GM19463 (cell line): ENCODE data around the gene NRAP.

Experiments
- ATAC-seq: cut with Tn5 transposase; IDR thresholded peaks from one replicate; pipeline ENCODE4 v1.9.1; 2021; ENCODE audit warnings: mild to moderate bottlenecking, moderate library complexity; ENCODE audit not compliant: unreplicated experiment

NRAP gene

DNA sequence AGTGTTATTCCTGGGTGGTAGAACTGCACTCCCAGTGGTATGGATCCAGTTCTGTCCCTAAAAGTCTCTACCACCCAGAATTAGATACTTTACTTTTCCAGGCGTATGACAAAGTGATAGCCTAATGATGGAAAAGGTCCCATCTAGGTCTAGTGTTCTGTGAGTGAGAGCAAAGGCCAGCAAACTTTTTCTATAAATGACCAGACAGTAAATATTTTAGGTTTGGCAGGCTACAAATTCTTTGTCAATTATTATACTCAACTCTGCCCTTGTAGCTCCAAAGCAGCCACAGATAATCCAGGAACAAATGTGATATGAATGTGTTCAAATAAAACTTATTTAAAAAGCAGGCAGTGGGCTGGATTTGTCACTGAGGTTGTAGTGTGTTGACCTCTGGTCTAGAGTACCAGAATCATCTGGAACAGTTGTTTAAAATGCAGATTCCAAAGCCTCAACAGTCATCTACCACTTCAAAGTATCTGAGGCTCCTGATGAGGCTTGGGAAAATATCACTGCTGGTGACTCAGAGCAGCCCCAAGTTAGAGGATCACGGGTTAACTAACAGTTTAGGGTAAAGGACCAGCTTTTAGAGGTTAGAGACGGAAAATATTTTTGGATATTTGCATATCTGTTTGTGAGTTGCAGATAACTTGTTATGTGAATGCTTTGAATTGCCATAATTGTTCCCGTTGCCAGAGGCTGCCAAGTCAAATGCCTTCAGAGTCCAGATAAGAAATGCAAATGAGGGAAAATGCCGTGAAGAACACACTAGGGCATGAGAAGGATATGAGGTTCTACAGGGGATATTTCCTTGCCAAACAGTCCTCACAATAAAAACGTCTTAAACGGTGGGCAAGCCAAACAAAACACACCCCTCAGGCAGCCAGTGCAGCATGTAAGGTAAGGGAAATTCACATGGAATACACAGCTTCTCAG is 19.4 kb downstream of the NRAP start:
- no peak for ATAC-seq

DNA sequence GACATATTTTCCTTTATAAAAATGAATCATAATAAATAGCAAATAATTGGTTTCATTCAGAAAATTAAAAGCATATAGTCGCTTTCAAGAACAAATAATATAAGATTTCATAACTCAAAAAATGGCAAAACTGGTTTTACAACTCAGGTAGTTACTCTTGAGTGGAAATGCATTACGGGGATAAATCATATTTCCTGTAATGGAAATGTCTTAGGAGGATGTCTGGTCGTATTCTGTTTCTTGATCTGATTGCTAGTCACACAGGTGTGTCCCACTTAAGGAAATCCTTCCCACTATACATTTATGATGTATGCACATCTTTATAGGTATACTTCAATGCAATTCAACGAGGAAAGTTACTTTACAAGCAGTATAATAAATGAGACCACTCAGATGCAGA is 20.7 kb downstream of the NRAP start:
- ATAC-seq, result no peak

DNA sequence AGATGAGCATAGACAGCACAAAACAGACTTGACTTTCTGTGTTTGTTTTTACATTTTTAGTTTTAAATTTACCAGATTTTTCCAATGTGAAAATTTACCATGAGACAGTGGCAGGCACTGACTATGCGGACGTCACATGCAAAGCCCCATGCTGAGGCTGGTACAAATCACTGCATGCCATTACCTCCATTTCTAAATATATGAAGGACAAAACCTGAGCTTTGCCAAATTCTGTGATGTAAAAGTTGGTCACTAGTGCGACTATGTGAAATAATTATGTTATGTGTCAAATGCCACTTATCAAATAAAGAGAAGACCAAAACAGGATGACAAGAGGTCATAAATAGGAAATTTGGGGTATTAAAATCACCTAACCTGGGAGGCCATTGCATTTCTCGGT is 22.1 kb downstream of the NRAP start:
- ATAC-seq, result no peak

DNA sequence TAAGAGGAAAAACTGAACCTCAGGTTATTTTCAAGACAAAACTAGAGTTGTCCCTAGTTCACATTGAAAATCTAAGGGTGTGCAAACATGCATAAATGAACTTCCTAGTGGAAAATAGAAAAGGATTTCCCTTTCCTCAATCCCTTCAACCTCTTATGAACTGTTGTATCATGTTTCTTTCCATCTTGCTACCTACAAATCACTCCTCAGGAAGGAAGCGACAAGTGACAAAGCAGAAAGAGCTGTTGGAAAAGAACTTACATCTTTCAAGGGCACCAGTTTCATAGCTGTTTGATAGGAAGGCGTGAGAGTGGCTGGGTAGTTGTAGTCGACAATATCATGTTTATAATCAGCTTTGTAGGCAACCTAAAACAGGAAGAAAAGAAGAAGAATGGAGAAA is 23.9 kb downstream of the NRAP start:
- ATAC-seq, result no peak

DNA sequence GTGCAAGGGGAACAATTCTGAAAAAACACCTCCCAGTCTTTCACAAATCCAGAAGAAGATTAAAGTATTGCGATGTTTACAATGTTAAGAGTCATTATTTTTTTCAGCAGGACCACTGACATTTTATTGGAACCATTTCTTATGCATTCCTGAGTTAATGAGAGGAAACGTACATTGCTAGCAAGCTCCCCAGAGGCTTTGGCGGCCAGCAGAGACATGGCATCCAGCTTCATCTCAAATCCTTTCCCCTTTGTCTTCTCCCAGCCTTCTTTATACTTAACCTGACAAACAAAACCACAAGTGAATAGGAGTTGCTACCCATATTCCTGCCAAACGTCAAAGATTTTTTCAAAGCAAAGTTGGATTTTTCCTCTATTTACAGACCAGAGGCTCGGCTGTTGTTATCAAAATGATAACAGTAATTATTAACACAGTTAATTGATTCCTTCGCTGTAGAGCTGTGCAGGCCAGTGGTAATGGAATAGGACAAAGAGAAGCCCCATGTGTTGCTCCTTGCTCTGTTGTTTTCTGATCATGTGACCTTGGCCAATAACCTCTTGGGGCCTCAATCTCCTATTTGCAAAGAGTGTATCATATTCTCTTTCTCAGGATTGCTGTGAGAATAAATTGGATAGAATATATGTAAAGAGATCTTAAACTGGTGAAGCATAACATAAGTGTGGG is 32.0 kb downstream of the NRAP start:
- ATAC-seq, result no peak

DNA sequence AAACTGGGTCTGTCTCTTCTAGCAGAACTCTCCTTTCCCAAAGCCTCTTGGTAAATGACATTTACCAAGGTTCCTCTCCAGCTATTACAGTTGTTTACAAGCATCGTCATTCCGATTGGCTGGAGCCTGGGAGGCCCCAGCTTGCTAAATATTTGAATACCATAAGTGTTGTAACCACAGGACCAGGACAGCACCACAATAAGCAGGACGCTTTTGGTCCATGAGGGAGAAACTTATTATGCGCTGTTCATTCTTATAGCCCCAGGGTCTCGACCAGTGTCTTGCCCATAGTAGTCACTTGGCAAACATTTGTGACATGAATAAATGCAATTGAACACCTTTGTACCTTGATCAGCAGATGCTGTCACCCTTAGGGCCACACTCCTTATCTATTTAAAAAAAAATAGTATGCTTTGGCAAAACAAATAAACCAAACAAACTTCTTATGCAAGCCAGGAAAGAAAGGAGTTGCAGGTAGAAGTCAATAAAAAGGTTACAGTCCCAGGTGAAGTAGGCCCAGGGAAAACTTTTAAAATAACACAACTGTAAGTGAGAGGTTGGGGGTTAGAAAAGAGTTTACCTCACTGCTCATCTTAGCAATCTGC is 32.8 kb downstream of the NRAP start:
- no peak for ATAC-seq

DNA sequence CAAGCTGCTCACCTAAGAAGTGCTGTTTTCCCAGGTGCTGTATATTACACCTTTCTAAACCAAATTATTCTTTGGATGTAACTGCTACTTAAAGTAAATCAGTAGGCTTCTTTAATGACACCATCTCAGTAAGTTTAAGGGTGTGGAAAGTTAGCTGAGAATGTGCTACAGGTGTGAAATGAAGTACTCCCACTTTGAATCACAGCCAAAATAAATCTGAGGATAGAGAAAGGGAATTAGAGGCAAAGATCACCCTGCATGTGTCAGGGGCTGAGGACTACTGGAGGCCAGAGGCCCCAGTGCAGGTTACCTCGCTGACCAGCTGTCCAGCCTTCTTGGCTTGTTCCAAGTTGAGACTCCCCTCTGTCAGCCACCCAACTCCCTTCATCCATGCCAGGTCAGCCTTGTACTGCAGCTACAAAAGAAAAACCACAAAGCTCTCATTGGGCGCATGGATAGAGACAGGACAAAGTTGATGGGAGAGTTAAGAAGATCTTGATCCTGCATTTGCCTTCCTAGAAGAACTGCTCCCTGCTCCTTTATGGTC is 35.2 kb downstream of the NRAP start:
- ATAC-seq, result no peak

DNA sequence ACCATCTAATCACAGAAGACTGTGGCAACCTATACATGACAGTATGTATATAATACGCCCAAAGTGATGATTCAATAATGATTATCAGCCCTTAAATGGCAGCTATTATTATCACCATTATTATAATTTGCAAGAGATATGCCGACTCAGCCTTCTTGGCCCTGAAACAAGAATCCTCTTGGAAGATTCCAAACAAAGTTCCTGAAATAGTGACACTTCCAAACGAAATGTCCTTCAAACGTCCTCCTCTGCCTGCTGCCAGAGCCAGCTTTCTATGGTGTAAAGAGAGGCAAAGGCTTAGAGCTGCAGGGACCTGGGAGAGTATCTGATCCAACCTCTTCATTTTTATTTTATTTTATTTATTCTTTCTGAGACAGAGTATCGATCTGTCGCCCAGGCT is 36.0 kb downstream of the NRAP start:
- ATAC-seq, result no peak

DNA sequence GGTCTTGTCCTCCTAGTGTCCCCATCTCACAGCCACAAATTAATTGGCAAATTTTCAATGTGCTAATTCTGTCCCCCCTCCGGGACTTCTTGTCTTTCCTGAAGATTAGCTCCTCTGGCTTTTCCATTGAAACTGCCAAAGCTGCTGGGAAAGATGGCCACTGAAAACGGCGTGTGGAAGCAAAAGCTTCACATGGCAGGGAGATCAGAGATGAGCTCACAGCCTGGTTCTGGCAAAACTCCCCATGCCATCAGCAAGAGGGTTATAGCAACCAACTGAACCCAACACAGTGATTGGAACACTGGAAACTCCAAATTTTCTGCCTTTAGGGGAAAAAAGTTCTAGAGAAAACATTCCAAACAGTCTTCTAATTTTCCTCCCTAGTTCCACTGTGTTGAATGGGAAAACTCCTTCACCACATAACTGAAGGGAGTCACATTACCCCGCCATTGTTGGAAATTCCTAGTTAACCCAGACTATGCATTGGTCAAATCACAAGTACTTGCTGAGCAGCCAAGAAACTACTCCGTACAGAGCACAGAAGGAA is 37.0 kb downstream of the NRAP start:
- no peak for ATAC-seq

DNA sequence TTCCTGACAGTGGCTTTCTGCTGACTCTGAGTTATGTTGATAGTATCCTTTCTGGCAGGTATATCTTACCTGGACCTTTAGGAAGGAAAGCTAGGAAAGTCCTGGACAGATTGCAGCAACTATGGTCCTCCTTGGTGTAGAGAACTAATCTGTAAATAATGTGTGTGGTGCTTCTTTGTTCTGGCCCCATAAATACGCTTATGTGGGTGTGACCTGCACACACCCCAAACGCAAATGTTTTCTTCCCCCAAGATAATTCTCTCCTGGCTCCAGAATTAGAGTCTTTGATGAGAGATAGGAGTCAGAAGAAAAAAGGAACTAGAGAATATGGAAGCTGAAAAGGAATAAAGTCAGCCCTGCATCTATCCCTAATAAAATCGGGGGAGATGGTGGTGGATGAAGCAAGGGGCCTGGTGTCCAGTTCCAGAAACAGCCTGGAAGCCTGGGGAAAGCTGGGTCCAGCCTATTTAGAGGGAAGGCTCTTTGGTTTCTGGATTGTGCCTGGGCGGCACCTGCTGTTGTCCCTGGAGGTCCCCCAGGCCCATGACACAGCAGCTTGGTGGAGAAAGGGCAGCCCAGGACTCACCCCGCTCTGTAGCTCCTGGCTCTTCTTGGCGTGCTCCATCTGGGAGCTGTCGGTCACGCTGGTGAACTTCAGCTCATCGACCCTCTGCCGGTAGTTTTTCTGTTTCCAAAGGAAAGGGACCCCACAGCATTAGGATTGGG is 38.2 kb downstream of the NRAP start:
- no peak for ATAC-seq

DNA sequence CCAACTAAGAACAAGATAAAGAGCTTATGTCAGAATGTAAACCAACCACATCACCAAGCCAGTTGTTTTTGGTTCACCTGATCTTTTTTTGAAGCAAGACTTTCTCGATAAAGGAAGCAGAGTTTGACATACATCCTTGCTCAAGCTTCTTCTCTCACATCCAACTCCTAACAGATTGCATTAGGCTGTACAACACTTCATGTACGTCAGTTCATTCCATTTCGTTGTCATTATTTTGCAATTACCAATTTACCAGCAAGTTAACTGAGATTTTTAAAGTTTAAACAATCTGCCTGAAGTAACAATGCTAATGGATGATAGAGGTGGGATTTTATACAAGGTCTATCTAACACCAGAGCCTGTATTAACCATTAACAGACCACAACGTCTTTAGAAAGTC is 41.0 kb downstream of the NRAP start:
- ATAC-seq, result no peak

DNA sequence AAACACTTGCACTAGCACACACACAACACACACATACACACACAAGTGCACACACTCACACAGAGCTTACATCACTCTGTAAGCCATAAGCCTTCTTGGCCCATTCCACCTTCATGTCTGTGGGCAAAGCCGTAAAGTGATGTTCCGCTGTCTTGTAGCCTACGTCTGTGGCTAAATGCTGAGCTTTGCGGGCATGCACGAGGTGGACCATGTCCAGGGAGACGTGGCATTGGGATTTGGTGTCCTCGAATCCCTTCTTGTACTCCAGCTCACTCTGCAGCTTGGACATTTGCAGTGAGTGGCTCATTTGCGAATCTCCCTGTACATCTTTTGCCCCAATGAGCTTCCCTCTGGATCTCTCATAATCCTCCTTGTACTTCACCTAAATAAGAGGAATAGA is 42.0 kb downstream of the NRAP start:
- no peak for ATAC-seq

DNA sequence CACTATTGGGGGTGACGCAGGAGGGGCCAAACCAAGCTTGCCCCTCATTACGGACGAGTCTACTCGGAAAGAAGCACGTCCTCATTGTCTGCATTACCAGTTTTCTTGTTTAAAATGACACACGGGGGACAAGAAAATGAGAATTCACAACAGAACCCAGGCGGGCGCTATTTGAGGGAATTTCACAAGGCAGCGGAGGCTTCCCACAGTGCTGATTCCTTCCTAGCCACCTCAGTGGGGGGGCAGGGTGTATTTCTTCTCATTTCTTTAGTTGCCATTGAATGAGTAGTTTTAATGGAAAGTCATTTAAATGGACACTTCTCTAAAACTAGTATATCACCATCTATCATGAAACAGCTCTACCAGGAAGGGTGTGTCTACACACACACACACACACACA is 42.9 kb downstream of the NRAP start:
- ATAC-seq, result no peak

DNA sequence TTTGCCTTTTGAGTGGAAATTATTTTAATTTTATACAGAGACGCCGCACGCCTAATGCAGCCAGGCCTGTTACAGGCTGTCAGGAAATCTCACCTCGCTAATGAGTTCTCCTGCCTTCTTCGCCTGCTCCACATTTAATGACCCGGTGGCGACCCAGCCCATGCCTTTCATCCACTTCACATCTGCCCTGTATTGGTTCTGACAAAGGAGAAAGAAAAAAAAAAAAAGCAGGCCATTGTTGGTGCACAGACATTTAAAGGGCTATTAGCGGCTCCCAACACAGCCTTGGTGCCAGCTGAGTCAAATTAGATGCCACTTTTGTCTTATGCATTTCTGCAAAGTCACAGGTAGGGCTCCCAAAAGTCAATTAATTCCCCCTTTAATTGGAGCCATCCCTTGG is 43.3 kb downstream of the NRAP start:
- ATAC-seq, result no peak

DNA sequence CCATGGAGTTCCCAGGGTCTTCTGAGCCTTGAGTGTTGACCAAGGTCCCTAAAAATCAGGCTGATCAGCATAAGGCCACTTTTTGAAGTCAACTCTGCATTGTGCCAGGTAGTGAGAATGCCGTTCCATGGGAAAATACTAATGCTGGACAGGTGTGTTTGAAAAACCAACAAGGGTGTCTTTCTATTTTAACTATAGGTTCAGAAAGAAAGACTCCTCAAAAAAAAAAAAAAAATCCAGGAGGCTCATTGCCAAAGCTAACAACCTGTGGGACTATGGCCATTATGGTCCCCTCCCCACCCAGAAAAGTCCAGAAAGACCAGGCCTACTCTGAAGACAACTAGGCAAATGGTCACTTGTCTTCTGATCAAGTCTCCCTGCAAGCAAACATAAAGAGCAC is 44.4 kb downstream of the NRAP start:
- no peak for ATAC-seq

DNA sequence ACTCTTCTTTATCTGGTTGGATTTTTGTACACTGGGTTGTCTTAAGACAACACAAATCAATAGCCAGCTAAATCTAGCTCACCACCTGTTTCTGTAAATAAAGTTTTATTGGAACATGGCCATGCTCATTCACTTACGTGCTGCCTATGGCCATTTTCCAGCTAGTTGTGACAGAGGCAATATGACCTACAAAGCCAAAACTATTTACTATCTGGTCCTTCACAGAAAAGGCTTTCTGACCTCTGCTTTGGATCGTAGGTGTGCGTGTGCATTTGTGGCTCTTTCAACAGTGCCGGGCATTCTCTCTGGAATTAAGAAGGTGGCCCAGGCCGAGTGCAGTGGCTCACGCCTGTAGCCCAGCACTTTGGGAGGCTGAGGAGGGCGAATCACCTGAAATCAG is 45.5 kb downstream of the NRAP start:
- ATAC-seq, result no peak

DNA sequence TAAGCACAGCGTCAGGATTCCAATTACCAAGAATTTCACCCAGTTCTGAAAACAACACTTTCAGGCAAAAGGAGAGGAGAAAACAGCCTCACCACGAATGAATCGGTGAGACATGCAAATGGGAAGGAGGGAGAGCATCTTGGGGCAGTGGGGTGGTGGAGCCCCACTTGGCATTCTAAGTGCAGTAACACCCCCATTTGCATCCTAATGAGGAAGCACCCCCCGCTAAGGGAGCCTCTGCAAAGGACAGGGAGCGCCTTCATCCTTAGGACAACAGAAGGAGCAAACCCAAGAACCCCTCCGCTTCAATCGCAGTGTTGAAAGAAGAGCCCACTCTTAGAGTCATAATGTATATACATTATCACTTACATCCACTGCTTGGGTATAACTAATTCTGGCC is 46.8 kb downstream of the NRAP start:
- ATAC-seq, result no peak

DNA sequence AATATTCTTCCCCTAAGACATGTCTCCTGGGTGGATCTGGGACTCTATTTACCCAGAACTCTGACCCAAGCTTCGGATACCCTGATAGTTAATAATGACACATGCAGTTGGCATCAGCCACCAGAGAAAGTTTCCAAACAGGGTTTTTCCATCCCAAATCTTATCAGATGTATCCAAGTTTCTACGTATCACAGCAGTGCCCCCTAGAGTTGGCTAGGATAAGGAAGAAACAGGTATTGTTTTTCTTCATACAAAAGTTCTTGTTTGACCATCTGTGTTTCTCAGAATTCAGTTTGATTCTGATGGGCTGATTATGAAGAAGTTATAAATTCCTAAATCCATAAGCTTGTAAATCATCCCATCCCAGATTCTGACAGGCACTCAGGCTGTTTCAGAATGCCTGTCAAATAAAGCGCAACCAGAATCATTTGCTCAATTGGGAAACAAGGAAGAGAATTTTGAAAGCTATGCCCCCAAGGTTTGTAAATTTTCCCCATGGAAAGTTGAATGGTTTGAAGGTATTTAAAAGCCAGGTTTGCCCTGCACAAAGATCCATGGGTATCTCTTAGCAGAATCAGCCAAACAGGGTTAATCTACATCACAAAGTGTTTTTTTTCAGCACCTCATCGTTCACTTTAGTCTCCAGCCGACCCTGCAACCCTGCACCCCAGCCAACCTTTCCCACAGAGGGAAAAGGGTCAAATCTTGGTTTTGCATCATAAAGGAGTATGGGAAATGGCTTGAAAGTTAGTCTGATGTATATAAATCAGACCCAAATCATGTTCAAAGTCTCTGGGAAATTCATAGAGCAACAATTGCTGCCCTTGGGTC is 47.4 kb downstream of the NRAP start:
- ATAC-seq, result no peak

DNA sequence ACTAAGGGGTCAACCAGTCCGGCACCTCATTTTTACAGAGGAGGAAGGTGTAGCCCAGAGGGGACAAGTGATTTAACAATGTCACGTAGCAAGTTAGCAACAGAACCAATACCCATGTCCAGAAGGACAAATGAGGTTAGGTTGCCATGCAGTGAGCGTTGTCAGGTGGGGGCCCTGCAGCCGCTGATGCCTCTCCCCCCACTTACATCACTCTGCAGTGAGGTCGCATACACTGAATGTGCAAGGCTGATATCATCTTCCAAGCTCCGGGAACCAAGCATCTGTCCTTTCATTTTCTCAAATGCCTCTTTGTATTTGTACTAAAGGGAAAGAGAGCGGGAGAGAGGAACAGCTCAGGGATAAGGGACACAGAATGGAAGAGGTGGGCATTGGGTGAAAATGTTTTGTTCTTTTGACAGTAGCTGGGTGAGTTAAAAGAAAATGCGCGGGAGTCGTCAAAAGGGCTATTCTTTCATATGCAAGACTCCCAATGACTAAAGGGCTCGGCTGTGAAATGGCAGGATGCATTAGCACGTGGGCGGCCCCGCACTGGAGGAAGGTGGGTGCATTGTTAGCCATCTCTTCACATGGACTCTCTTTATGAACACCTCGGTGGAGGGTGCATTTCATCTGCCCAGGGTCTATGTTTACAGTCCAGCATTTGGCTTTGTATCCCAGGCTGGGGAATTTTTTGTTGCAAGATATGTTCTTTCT is 49.7 kb downstream of the NRAP start:
- ATAC-seq, result no peak
